HG03432 (cell line): Measurements from ENCODE around the gene CCDC174.

ENCODE experiments used
- ATAC-seq: cut with Tn5 transposase; IDR thresholded peaks from one replicate; pipeline ENCODE4 v1.9.1; 2021; ENCODE audit warnings: mild to moderate bottlenecking, moderate library complexity; ENCODE audit not compliant: unreplicated experiment

Gene CCDC174

GRCh38 chr3:14624498-14624897, 27.1 kb upstream of the CCDC174 start:
- no peak for ATAC-seq

DNA sequence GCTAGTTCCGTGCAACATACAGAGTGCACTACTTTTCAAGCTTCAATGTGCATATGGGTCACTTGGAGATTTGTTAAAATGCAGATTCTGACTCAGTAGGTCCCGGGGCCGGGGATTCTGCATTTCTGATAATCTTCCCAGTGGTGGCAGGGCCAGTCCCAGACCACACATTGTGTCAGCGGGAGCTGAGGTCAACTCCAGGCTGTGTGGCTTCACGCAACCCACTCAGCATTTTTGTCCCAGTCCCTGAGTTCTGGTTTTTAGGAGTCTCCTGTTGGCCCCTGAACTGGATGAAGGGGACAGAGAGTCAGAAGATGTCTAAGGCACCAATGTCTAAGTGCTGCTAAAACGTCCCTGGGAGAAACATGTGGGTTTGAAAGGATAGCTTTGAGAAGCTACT, 26.1 kb upstream of the CCDC174 start:
- ATAC-seq, result no peak

DNA sequence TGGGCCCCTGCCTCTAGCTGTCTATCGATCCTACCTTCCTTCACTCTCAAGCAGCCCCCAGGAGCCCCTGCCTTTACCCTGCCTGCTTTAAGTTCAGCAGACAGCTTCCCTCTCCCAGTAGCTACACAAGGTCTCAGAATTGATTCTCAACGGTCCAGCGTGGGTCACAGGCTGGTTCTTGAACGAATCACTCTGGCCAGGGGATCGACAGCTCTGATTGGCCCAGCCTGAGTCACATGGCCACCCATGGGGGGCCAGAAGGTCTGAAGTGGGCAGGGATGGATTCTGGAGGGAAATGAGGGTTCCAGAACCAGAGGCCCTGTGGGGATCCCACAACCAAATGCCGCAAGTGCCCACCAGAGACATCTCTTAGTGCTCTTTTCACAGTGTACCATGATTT, 23.7 kb upstream of the CCDC174 start:
- ATAC-seq, result no peak

DNA sequence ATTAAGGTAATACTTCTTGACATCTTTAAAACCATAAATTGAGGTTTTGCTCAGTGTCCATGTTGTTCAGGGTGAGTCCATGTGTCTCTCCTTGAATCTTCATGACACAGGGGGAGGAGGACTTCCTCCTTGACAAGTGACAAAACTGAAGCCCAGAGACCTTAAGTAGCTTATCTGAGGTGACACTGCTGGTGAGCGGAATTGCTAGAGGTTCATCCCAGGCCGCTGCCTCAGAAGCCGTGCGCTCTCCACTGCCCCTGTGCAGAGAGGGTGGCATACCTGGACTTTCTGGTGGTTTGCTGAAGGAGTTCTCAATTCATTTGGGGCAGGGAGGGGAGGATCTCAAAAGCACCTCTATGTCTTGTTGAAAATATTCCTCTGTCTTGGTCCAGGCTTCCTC, 23.2 kb upstream of the CCDC174 start:
- no peak for ATAC-seq

GRCh38 chr3:14630404-14631100, 21.0 kb upstream of the CCDC174 start:
- ATAC-seq, result no peak

GRCh38 chr3:14631101-14631497, 20.5 kb upstream of the CCDC174 start:
- no peak for ATAC-seq

GRCh38 chr3:14631687-14632441, 19.7 kb upstream of the CCDC174 start:
- ATAC-seq, result no peak

- ATAC-seq, result no peak
Observed at GRCh38 chr3:14632442-14632930, 19.1 kb upstream of the CCDC174 start.

GRCh38 chr3:14633417-14633816, 18.1 kb upstream of the CCDC174 start:
- ATAC-seq, result no peak

- no peak for ATAC-seq
Observed at GRCh38 chr3:14633819-14634424, 17.6 kb upstream of the CCDC174 start.

DNA sequence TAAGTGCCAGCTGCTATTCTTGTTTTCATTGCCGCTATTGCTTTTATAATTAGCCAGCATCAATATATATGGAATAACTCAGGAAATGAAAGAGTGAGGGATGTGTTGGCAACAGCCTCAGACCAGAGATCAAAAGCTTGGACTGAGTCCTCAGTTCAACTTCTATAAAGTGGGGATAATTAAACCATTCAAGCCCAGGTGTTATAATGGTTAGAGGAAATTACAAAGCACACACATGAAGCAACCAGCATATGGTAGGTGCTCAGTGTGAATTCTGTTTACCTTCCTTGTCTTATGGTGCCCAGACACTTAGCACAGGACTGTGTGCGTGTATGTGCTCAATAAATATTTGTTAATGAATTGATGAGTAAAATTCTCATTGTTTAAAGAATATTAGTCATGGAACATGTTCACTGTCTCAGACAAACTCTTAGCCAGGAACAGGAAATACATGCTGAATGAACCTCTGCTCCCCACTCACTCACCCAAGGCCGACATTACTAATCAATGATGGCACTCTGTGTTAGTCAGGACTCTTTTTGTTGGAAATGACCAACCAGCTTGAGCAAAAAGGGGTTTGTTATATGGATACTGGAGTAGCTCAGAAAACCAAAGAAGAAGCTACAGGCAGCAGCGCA, 16.7 kb upstream of the CCDC174 start:
- ATAC-seq, result no peak

- ATAC-seq, result no peak
Observed at GRCh38 chr3:14636496-14637087, 15.0 kb upstream of the CCDC174 start.

- ATAC-seq, result no peak
Observed at GRCh38 chr3:14640157-14640562, 11.4 kb upstream of the CCDC174 start.

GRCh38 chr3:14640734-14641133, 10.8 kb upstream of the CCDC174 start:
- no peak for ATAC-seq

GRCh38 chr3:14641346-14641745, 10.2 kb upstream of the CCDC174 start:
- ATAC-seq, result no peak

GRCh38 chr3:14645453-14645852, 6.1 kb upstream of the CCDC174 start:
- no peak for ATAC-seq

- no peak for ATAC-seq
Observed at GRCh38 chr3:14646131-14646573, 5.4 kb upstream of the CCDC174 start.

DNA sequence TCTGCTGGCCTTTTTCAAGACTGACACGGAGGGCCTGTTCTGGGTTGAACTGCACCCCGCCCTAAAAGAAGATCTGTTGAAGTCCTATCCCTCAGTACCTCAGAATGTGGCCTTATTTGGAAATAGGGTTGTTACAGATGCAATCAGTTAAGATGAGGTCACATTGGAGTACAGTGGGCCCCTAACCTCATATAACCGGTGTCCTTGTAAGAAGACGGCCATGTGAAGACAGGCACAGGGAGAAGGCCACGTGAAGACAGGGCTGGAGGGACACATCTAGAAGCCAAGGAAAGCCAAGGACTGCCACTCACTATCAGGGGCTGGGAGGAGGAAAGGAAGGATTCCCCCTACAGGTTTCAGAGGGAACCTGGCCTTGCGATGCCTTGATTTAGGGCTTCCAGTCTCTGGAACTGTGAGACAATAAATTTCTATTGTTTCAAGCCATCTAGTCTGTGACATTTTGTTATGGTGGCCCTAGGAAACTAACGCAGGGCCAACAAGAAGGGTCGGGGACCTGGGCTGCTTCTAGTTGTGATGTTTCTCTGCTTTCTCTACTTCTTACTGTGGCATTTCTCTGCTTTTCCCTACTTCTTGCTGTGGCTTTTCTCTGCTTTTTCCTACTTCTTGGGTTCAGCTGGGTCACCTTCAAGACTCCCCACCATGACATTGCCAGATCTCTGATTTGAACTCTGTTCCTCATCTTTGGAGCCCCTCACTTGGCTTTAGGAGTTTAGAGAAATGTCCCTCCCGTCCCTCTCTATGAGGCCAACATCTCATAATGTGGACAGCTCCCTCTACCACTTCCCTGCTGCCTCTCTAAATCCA, 4.8 kb upstream of the CCDC174 start:
- ATAC-seq, result no peak

GRCh38 chr3:14647976-14648955, 3.3 kb upstream of the CCDC174 start:
- ATAC-seq, result no peak
